RWPE1 (cell line): ENCODE results near the gene GRIA1.

ENCODE experiments used
- CTCF ChIA-PET: fragments of 350-600 bp; sonication (Branson Sonifier 250); formaldehyde crosslinking; extraction: SDS; loops from one replicate; lab custom pipeline; 2021; lab: Yijun Ruan, JAX
- POLR2A ChIA-PET: fragments of 400-600 bp; formaldehyde crosslinking; extraction: SDS; loops from one replicate; lab custom pipeline; 2020; ENCODE audit warnings: antibody characterized with exemption; ENCODE audit not compliant: low non-redundant PET; lab: Yijun Ruan, JAX
- DNase-seq: peaks from one replicate; pipeline ENCODE4 v3.0.0; 2012; ENCODE audit warnings: low spot score
- H3K27ac ChIP-seq: fragments of 450-650 bp; 2 replicates; pipeline ENCODE4 v1.5.1; 2017
- CTCF ChIP-seq: fragments of 450-650 bp; conservative IDR thresholded peaks from 2 replicates; pipeline ENCODE4 v1.5.1; 2017; ENCODE audit warnings: low read depth, mild to moderate bottlenecking

Gene GRIA1

GRCh38 chr5:153530357-153531143, 40.1 kb downstream of the GRIA1 start:
- ChIA-PET POLR2A (no interaction called here), CTCF (interaction anchor here (0.5 to 1.2 kb wide), 2 partner anchors 12 to 20 kb away, joined by 4 read pairs; no protein-coding TSS in a partner anchor)
- no peak overlapping the region for H3K27ac ChIP-seq
- no peak for TF ChIP-seq CTCF
- no peak for DNase-seq

DNA sequence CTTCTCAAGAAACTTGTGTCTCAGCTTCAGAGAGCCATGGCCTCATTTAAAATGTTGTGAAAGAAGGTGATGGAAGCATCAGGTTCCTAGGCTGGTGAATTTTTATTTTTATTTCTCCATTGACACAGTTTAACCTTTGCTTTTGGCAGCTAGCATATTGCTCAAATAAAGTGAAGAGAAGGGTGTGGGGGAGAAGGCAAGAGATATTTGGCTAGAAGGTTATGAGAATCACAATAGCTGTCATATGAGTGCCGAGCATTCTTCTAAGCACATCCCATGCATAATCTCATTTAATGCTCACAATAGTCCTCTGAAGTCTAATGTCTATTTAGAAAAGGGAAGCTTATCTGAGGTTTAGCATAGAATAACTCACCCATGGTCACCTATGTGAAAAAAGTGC, 43.1 kb downstream of the GRIA1 start:
- ChIA-PET POLR2A (no interaction called here), CTCF (no interaction called here)
- DNase-seq: no peak
- no peak for TF ChIP-seq CTCF
- H3K27ac ChIP-seq: no peak overlapping the region

GRCh38 chr5:153534102-153534501, 43.6 kb downstream of the GRIA1 start:
- POLR2A ChIA-PET: no interaction called here
- CTCF ChIA-PET: interaction anchor here (0.6 kb wide), 1 partner anchor 220 kb away, joined by 3 read pairs; no protein-coding TSS in a partner anchor
- no peak overlapping the region for H3K27ac ChIP-seq
- no peak for TF ChIP-seq CTCF
- no peak for DNase-seq

DNA sequence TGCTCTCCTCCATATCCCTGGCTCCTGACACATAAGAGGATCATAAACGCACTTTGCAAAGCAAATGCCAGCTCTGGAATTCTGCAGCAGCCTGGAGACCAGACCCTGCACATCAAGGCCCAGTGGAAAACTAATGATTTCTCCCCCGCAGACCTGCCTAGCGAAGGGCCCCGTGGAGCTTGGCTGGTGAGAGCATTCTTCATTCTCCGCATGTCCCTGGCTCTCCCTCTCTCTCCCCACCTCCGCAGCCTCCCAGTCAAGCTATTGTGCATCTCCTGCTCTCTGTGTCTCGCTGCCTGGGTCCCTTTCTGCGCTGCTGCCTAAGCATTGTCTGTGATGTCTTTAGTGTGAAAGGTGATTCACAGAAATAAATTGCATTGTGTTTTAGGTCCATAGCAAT, 46.7 kb downstream of the GRIA1 start:
- DNase-seq: no peak
- no peak for TF ChIP-seq CTCF
- CTCF ChIA-PET: no interaction called here
- H3K27ac ChIP-seq: no peak overlapping the region
- POLR2A ChIA-PET: no interaction called here

DNA sequence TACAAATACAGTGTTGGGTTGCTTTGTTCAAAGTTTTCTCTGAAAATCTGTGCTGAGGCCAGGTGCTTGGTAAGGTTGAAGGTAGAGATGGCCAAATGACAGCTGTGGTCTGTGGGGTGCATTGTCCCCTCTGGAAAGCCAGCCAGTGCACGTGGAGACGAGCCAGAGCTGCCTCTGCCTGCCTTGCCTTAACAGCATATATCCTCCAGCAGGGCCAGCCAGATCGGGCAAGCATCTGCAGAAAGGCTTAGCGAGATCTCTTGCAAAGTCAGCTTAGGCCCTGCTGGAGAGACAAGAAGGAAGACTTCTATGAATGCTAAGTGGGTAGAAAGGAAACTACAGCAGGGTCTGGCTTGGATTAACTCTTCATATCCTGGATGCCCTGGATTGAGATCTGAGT, 49.5 kb downstream of the GRIA1 start:
- DNase-seq: no peak
- CTCF ChIA-PET: no interaction called here
- POLR2A ChIA-PET: no interaction called here
- no peak for TF ChIP-seq CTCF
- H3K27ac ChIP-seq: no peak overlapping the region

DNA sequence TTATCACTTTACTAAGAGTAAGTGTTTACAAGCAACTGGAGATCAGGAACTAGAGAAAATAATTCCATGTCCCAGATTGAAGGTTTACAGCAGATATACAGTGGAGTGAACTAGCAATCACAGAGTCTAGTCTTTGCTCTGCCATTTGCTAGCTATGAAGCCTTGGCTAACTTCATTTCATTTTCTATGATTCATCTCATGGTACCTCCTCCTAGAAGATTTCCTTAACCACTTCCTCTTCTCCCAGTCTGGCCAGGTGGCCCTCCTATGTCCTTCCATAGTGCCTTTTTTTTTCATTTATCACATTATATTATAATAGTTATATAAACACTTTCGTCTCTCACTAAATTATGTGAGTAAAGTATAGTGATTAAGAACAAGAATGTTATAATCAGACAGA, 52.1 kb downstream of the GRIA1 start:
- POLR2A ChIA-PET: no interaction called here
- CTCF ChIA-PET: interaction anchor here (0.7 kb wide), 1 partner anchor 11 kb away, joined by 4 read pairs; no protein-coding TSS in a partner anchor
- DNase-seq: no peak
- no peak overlapping the region for H3K27ac ChIP-seq
- TF ChIP-seq CTCF: no peak
